SW480 (cell line): ENCODE measurements around the gene CD300LF.

ENCODE experiments used
- DNase-seq: peaks from one replicate; pipeline ENCODE4 v3.0.0-alpha.2; 2016; ENCODE audit warnings: low spot score

Gene CD300LF

DNA sequence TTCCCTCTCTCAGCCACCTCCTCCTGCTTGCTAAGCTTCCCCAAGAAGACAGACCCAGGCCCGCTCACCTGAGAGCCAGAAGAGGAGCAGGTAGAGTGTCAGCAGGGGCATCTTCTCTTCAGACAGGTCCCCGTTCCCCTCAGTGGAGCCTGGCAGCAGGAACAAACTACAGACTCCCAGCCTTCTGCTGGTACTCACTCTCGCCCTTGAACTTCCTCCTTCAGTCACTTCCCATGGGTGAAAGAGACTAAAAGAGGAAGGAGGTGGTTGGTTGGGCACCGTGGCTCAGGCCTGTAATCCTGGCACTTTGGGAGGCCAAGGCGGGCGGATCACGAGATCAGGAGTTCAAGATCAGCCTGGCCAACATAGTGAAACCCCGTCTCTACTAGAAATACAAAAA is at the start of gene CD300LF:
TSS of gene CD300LF (minus strand) at position 168 of the 400 bp plus-strand sequence. CDS start at position 111, 57 bp downstream.
- DNase-seq = no peak

DNA sequence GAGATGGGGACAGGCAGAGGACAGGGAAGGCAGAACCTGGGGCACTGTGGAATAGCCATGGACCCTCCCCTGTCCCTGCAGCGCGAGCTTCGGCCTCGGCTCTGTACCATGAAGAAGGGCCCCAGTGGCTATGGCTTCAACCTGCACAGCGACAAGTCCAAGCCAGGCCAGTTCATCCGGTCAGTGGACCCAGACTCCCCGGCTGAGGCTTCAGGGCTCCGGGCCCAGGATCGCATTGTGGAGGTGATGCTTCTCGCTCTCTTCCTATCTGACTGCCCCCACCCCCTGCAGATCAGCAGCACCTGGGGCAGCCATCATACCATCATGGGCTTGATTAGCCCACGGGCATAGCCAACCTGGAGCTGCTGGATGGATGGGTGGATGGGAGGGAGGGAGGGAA is 49.2 kb upstream of the CD300LF start:
- no peak for DNase-seq

- no peak for DNase-seq
Measured at GRCh38 chr17:74761419-74761818, 48.7 kb upstream of the CD300LF start.

GRCh38 chr17:74760404-74761105 is 47.8 kb upstream of the CD300LF start:
- no peak for DNase-seq

DNA sequence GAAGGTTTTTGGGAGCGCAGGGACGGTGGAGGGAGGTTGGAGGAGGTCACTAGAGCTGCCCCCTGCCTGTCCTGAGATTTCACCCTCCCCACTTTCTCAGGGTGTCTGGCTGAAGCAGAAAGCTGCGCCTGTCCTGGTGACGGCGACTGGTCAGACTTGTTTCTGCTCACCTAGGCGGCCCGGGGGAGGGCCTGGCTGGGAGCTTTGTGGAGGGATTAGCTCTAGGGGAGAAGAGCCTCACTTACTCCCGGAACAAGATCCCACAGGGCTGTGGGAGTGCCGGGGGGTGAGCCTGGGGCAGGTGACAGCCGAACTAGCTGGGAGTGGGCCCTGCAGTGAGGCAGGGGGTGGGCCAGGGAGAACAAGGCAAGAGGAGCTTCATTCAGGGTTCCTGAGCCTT is 47.2 kb upstream of the CD300LF start:
- DNase-seq = no peak

DNA sequence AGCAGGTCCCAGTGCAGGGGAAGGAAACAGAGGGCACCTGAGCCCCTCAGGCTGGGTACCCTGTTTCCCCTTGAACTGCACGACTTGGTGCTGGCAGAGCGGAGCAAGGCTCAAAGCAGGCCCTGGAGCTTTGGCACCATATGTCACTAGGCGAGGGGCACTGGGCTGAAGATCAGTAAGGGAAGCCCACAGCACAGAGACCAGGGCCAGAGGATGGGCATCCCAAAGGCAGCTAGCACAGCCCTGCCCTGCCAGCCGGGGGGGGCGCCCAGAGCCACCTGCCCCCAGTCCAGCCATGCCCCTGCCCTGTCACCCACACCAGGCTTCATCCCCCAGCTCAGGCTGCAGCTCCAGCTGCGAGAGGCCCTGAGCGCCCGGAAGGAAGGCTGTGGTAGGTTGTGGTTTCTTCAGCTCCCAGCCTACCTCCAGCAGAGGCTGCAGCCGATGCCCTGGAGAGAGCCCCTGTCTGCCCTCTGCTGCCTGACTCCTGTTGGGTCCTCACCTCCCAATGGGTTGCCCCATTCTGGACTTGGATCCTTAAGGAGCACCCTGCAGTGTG is 46.6 kb upstream of the CD300LF start:
- DNase-seq = peak; percentile 27

DNA sequence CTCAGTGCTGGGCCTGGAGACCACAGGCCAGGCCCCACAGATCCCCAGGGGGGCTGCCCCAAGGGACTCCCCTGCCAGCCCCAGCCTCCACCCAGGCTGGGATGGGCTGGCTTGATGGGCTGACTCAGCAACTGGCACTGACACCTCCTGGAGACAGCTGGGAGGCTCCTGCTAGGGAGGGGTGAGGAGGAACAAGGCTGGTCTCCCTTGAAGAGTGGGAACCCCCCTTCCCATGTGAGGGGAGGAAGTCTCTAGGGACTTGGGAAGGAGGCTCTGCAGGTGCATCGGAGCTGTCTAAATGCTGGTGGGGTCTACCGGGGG is 46.1 kb upstream of the CD300LF start:
- no peak for DNase-seq

DNA sequence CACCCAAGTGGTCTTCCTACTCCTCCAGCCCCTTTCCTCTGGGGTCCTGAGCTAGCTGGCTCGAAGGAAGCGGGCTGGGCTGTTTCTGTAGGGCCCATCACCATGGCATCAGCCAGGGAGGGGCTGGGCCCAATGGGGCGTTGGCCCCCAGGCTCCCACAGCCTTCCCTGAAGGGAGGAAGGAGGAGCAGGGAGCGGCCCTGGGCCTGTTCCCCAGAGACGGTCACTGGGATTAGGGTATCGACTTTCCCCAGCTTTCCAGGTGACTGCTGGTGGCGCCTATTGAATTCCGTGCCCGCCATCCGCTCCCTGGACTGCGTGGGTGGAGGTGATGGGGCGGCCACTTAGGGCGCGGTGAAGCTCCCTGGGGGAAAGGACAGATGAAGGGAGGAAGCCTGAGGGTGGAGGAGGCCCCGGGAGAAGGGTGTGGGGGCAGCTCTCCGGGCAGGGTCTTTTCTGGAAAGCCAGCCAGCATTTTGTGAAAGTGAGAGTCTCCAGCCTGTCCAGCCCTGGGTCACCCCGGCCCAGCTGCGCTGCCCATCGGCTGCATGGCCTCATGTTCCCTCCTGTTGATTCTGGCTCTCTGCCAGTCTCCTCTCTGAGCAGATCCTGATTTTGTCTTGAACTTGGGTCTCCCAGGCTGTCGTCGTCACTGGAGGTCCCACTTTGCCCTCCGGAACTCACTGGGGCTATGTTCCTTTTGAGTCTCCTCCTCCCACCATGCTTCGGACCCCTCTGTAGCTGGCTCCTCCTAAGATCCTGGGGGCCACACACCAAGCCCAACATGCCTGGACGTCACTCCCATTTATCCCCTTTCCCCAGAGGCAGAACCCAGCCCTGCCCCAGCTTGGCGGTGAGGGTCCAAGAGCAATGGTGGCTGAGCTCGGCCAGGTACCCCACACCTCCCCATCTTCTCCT is 45.5 kb upstream of the CD300LF start:
- DNase-seq = peak; percentile 70

GRCh38 chr17:74757502-74757901 is 44.8 kb upstream of the CD300LF start:
- DNase-seq = no peak

GRCh38 chr17:74756891-74757290 is 44.2 kb upstream of the CD300LF start:
- DNase-seq = no peak

GRCh38 chr17:74755533-74755932 is 42.8 kb upstream of the CD300LF start:
- no peak for DNase-seq

DNA sequence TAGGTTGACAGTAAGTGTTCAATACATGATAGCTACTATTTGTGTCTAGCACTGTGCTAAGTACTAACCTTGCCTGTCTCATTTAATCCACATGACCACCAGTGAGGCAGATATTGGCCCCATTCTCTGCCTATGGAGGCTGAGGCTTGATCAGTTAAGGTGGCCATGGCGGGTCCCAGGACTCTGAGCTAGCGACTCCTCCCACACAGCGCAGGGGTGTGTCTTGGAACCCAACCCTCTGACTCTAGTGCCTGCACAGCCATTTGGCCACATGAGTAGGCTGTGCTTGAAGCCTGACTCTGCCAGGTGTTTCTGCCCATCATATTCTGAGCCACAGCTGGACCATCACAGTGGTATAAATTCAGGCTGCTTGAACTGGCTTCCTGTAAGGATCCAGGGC is 42.1 kb upstream of the CD300LF start:
- DNase-seq = no peak

DNA sequence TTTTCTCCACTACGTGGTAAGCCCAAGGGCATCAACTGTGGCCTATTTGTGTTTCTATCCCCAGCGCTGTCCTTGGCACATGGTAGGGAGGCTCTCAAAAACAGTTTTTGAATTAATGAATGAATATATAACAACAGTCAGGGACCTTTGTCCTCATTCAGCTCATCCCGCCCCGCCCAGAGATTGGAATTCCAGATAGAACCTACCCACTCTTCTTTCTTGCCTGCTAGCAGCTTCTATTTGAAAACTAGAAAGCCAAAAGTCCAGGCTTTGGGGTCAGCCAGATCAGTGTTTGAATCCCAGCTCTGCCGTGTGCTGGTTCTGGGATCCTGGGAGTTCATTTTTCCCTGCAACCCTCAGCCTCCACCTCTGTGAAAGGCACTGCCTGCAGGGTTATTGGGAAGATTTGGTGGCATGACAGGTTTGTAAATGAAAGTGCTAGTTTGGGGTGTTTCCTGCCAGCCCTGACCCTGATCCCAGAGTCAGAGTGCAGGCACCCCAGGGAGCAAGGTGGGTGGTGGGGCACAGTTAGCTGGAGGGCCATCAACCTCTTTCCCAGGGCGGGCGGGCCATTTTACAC is 40.2 kb upstream of the CD300LF start:
- no peak for DNase-seq

- no peak for DNase-seq
Measured at GRCh38 chr17:74752415-74752814, 39.7 kb upstream of the CD300LF start.

DNA sequence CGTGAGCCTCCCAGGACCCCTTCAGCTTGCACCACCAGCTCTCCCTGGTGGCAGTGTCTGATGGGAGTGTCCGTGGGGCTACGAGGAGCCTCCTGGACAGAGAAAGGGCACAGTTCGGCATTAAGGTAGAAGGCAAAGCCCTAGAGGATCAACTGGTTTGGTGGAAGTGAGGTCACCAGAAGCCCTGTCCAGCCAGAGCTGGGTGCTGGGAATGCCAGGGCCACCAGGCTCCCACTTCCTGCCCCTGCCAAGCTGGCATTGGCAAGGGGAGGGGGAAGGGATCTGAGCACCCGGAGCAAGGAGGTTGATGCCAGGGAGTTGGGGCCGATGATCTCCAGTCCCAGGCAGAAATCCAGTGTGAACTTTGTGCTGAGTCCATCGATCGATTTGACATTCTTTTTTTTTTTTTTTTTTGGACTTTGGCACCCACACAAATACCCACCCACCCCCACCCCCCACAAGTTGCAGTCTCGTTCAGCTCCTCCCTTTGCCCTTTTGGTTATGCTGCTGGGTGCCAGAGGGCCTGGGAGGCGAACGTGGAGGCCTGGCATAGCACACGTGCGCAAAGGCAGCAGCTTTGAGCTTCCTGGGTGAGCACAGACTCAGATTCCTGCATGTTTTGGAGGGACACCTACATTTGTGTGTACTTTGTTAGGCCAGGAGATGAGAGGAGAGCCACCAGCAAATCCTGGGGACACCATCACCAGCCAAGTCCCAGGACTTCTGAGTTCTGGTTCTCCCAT is 37.8 kb upstream of the CD300LF start:
- peak; percentile 30 for DNase-seq

GRCh38 chr17:74750039-74750326 is 37.3 kb upstream of the CD300LF start:
- DNase-seq = no peak

GRCh38 chr17:74749279-74750038 is 36.7 kb upstream of the CD300LF start:
- DNase-seq = peak; percentile 41

DNA sequence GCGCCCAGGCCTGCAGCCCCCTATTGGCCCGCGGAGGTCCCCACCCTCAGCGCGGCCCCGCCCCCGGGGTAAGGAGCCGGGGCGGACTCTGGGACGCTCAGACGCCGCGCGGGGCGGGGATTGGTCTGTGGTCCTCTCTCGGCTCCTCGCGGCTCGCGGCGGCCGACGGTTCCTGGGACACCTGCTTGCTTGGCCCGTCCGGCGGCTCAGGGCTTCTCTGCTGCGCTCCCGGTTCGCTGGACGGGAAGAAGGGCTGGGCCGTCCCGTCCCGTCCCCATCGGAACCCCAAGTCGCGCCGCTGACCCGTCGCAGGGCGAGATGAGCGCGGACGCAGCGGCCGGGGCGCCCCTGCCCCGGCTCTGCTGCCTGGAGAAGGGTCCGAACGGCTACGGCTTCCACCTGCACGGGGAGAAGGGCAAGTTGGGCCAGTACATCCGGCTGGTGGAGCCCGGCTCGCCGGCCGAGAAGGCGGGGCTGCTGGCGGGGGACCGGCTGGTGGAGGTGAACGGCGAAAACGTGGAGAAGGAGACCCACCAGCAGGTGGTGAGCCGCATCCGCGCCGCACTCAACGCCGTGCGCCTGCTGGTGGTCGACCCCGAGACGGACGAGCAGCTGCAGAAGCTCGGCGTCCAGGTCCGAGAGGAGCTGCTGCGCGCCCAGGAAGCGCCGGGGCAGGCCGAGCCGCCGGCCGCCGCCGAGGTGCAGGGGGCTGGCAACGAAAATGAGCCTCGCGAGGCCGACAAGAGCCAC is 36.0 kb upstream of the CD300LF start, which contains the start of gene NHERF1:
TSS of gene NHERF1 (plus strand) at position 100 of the 750 bp plus-strand sequence. CDS start at position 319, 219 bp downstream.
- DNase-seq = peak; percentile 93

GRCh38 chr17:74748279-74748528 is 35.5 kb upstream of the CD300LF start:
- DNase-seq = no peak

- DNase-seq = no peak
Measured at GRCh38 chr17:74746922-74747321, 34.2 kb upstream of the CD300LF start.

DNA sequence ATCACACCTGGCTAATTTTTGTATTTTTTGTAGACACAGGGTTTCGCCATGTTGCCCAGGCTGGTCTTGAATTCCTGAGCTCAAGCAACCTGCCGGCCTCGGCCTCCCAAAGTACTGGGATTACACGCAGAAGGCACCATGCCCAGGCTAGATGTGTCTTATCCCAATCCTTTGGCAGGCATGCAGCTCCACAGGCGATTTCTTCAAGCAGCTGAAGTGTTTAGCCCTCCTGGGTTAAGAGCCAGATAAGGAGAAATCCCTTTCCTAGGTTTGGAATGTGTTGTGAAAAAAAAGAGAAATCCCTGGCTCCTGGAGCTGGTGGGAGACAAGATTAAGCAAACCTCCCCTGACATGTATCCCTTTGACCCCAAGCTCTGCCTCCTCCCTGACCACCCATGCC is 33.7 kb upstream of the CD300LF start:
- no peak for DNase-seq
